Liver (tissue), 9 donors: Measurements from ENCODE around the gene YWHAE. TPM values are rescaled to one million over a fixed set of nuclear protein-coding genes. Genes with fewer than 3 reads are reported as not detected.
"Not testable (repeated sequence)": the region's sequence is repeated elsewhere in the genome, so short reads cannot be mapped to it uniquely, and the experiment has no call there.

Experiments used
- DNase-seq: peaks from one replicate; pipeline ENCODE4 v3.0.0-alpha.2; 2017; ENCODE audit warnings: low spot score
- H3K27ac ChIP-seq, 2 donors: one replicate each; pipeline ENCODE4 v1.7.0; 2013; ENCODE audit warnings: inconsistent platforms in 2 of 2, low read length in 2 of 2, control low read depth in 1 of 2, low read depth in 1 of 2, mild to moderate bottlenecking in 1 of 2
- H3K27me3 ChIP-seq, 4 donors: one replicate each; pipeline versions ENCODE4 v1.6.1 to v1.7.0; 2013; ENCODE audit warnings: low read length in 3 of 4, inconsistent platforms in 1 of 4, mild to moderate bottlenecking in 1 of 4, moderate library complexity in 1 of 4; ENCODE audit not compliant: control insufficient read depth in 4 of 4, insufficient read depth in 4 of 4
- H3K36me3 ChIP-seq, 4 donors: one replicate each; pipeline versions ENCODE4 v1.6.1 to v1.7.0; 2013; ENCODE audit warnings: low read length in 3 of 4, mild to moderate bottlenecking in 3 of 4, low read depth in 1 of 4, moderate library complexity in 1 of 4; ENCODE audit not compliant: control insufficient read depth in 4 of 4, insufficient read depth in 3 of 4
- H3K4me1 ChIP-seq, 4 donors: one replicate each; pipeline versions ENCODE4 v1.6.1 to v1.7.0; 2013; ENCODE audit warnings: low read length in 3 of 4, mild to moderate bottlenecking in 3 of 4, moderate library complexity in 1 of 4; ENCODE audit not compliant: control insufficient read depth in 4 of 4, insufficient read depth in 4 of 4
- H3K4me3 ChIP-seq, 3 donors: one replicate each; pipeline versions ENCODE4 v1.6.1 to v1.7.0; 2013; ENCODE audit warnings: low read length in 3 of 3, control low read depth in 1 of 3, low read depth in 1 of 3, mild to moderate bottlenecking in 1 of 3
- H3K9ac ChIP-seq, 2 donors: one replicate each; pipeline ENCODE4 v1.7.0; 2013; ENCODE audit warnings: low read length in 2 of 2, mild to moderate bottlenecking in 2 of 2, moderate library complexity in 2 of 2, control low read depth in 1 of 2, low read depth in 1 of 2
- H3K9me3 ChIP-seq, 4 donors: one replicate each; pipeline versions ENCODE4 v1.6.1 to v1.7.0; 2013; ENCODE audit warnings: low read length in 3 of 4; ENCODE audit not compliant: control insufficient read depth in 4 of 4
- ATF3 ChIP-seq: IDR thresholded peaks from 2 replicates; pipeline ENCODE4 v1.6.1; 2016; ENCODE audit warnings: antibody characterized with exemption
- EGR1 ChIP-seq, 2 donors: IDR thresholded peaks; 2 replicates each; pipeline ENCODE4 v1.6.1; 2016 to 2018; ENCODE audit warnings: antibody characterized with exemption in 2 of 2, low read depth in 2 of 2
- FOXA2 ChIP-seq: IDR thresholded peaks from 2 replicates; pipeline ENCODE4 v1.6.1; 2016; ENCODE audit warnings: antibody characterized with exemption
- GABPA ChIP-seq, 2 donors: IDR thresholded peaks in 1 of 2; conservative IDR thresholded peaks in 1 of 2; 2 replicates each; pipeline ENCODE4 v1.6.1; 2016; ENCODE audit warnings: antibody characterized with exemption in 2 of 2, mild to moderate bottlenecking in 1 of 2, moderate library complexity in 1 of 2
- HNF4A ChIP-seq, 2 donors: conservative IDR thresholded peaks; 2 replicates each; pipeline ENCODE4 v1.6.1; 2016; ENCODE audit warnings: antibody characterized with exemption in 2 of 2, mild to moderate bottlenecking in 2 of 2
- HNF4G ChIP-seq: IDR thresholded peaks from 2 replicates; pipeline ENCODE4 v1.6.1; 2016; ENCODE audit warnings: antibody characterized with exemption
- JUND ChIP-seq, 2 donors: IDR thresholded peaks; 2 replicates each; pipeline ENCODE4 v1.6.1; 2016; ENCODE audit warnings: antibody characterized with exemption in 2 of 2
- NR2F2 ChIP-seq: IDR thresholded peaks from 2 replicates; pipeline ENCODE4 v1.6.1; 2016; ENCODE audit warnings: antibody characterized with exemption
- RAD21 ChIP-seq, 2 donors: IDR thresholded peaks; 2 replicates each; pipeline ENCODE4 v1.6.1; 2016; ENCODE audit warnings: antibody characterized with exemption in 2 of 2, mild to moderate bottlenecking in 2 of 2
- RXRA ChIP-seq, 2 donors: IDR thresholded peaks; 2 replicates each; pipeline ENCODE4 v1.6.1; 2017 to 2018; ENCODE audit warnings: antibody characterized with exemption in 2 of 2, mild to moderate bottlenecking in 1 of 2
- TAF1 ChIP-seq: conservative IDR thresholded peaks from 2 replicates; pipeline ENCODE4 v1.6.1; 2016; ENCODE audit warnings: antibody characterized with exemption, mild to moderate bottlenecking
- YY1 ChIP-seq: IDR thresholded peaks from 2 replicates; pipeline ENCODE4 v1.6.1; 2016; ENCODE audit warnings: antibody characterized with exemption, mild to moderate bottlenecking
- WGBS: extraction: QIAGEN DNeasy Blood & Tissue Kit; methylation state at CpG from one replicate; pipeline ENCODE4 v1.1.7; 2013; 5-methylcytosine and 5-hydroxymethylcytosine counted together
- polyA plus RNA-seq, 2 donors: library from polyadenylated mRNA; stranded (reverse) in 1 of 2; unstranded in 1 of 2; fragments of 200-250 nt in 1 of 2; fragments of >200 nt in 1 of 2; fragmentation: Nextera tagmentation in 1 of 2; extraction: Ambion mirVana in 1 of 2; gene quantifications; one replicate each; pipeline versions ENCODE4 v1.2.1 to v1.2.3, GENCODE V29; 2013 to 2015
- total RNA-seq, 2 donors: library from RNA; depleted of rRNA; stranded (reverse); fragments of >200 nt; gene quantifications; one replicate each; pipeline ENCODE4 v1.2.3, GENCODE V29; 2014
- TF ChIP-seq, protein P1 (sequence below): IDR thresholded peaks from 2 replicates; pipeline ENCODE4 v1.6.1; 2016; ENCODE audit warnings: antibody characterized with exemption
- TF ChIP-seq, protein P2 (sequence below): IDR thresholded peaks from 2 replicates; pipeline ENCODE4 v1.6.1; 2016; ENCODE audit warnings: antibody characterized with exemption
- donor health status: healthy.
- donor health status: healthy.
- donor health status: healthy.
- donor health status: healthy.
- donor health status: healthy.

YWHAE gene
- total and polyA plus RNA-seq, 4 donors: 173 to 288 (median 202) TPM

GRCh38 chr17:1362065-1362848, 37.8 kb downstream of the YWHAE start:
- peaks cover 4 to 25% (median 16%) of the 10 kb centered on the region in 4 donors for H3K4me1 ChIP-seq
- H3K36me3 ChIP-seq: peaks cover 0 to 20% (median 12%) of the 10 kb centered on the region in 4 donors
- 53% methylated on average over 10 of the region's 10 CpGs for WGBS

DNA sequence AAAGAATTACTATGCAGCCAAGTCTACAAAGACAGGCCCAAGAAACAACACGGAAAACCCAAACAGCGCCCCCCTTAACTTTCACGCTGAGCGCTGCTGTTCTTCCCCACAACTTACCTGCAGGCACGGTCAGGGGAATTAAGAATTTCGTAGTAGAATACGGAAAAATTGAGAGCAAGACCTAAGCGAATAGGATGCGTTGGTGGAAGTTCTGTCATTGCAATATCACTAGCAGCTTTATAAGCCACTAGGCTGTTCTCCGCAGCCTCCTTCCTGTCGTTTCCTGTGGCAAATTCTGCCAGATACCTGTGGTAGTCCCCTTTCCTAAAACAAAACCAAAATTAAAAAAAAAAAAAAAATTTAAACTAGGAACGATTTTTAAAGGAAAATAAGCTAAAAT, 39.0 kb downstream of the YWHAE start:
- Histone ChIP-seq H3K9me3 (no peaks in the 10 kb centered on the region), H3K4me3 (no peak overlapping the region), H3K27ac (no peak overlapping the region), H3K9ac (no peak overlapping the region), H3K36me3 (peaks cover 0 to 27% (median 12%) of the 10 kb centered on the region in 4 donors), H3K27me3 (no peaks in the 10 kb centered on the region), H3K4me1 (peaks cover 4 to 20% (median 14%) of the 10 kb centered on the region in 4 donors)
- DNase-seq: no peak
- WGBS: 77% methylated on average over 12 of the region's 12 CpGs
- TF ChIP-seq ATF3 (no peak), RAD21 (IDR thresholded peaks at IDR 0.05) (no peak), RXRA (IDR thresholded peaks at IDR 0.05) (no peak), HNF4G (no peak), NR2F2 (no peak), FOXA2 (no peak), EGR1 (IDR thresholded peaks at IDR 0.05; ENCODE audit: low read depth in 2 of 2) (no peak), YY1 (no peak), TAF1 (no peak), HNF4A (conservative IDR thresholded peaks at IDR 0.05) (no peak)
- TF ChIP-seq, protein P1, sequence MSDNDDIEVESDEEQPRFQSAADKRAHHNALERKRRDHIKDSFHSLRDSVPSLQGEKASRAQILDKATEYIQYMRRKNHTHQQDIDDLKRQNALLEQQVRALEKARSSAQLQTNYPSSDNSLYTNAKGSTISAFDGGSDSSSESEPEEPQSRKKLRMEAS: no peak
- TF ChIP-seq, protein P2, sequence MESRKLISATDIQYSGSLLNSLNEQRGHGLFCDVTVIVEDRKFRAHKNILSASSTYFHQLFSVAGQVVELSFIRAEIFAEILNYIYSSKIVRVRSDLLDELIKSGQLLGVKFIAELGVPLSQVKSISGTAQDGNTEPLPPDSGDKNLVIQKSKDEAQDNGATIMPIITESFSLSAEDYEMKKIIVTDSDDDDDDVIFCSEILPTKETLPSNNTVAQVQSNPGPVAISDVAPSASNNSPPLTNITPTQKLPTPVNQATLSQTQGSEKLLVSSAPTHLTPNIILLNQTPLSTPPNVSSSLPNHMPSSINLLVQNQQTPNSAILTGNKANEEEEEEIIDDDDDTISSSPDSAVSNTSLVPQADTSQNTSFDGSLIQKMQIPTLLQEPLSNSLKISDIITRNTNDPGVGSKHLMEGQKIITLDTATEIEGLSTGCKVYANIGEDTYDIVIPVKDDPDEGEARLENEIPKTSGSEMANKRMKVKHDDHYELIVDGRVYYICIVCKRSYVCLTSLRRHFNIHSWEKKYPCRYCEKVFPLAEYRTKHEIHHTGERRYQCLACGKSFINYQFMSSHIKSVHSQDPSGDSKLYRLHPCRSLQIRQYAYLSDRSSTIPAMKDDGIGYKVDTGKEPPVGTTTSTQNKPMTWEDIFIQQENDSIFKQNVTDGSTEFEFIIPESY: no peak

More at GRCh38 chr17:1362065-1362848, 37.8 kb downstream of the YWHAE start:
- no peak overlapping the region for H3K27ac ChIP-seq
- DNase-seq: no peak
- H3K9ac ChIP-seq: no peak overlapping the region
- TF ChIP-seq GABPA (IDR thresholded peaks at IDR 0.05 in 1 of 2, conservative IDR thresholded peaks at IDR 0.05 in 1 of 2): no peak
- TF ChIP-seq, protein P2: no peak
- H3K9me3 ChIP-seq: no peaks in the 10 kb centered on the region
- H3K27me3 ChIP-seq: no peaks in the 10 kb centered on the region
- no peak overlapping the region for H3K4me3 ChIP-seq

GRCh38 chr17:1360315-1360714, 39.7 kb downstream of the YWHAE start:
- Histone ChIP-seq H3K4me1 (peaks cover 2 to 14% (median 9%) of the 10 kb centered on the region in 4 donors), H3K36me3 (peaks cover 3 to 27% (median 14%) of the 10 kb centered on the region in 4 donors)
- 66% methylated on average over 5 of the region's 5 CpGs for WGBS
- DNase-seq, H3K9me3 ChIP-seq, H3K27me3 ChIP-seq, H3K9ac ChIP-seq, H3K4me3 ChIP-seq, H3K27ac ChIP-seq: not testable (repeated sequence)
- TF ChIP-seq JUND (IDR thresholded peaks at IDR 0.05): peak in 1 of 2 donors; percentile 14
